ENCODE measurements around the gene SPAG17. TPM values are rescaled to one million over a fixed set of nuclear protein-coding genes. Genes with fewer than 3 reads are reported as not detected.

Gene SPAG17
- total and polyA plus RNA-seq, 2 of the 13 experiments (the other 11 are each of a cell fraction or from before 2014, with no cell fraction given): not detected

DNA sequence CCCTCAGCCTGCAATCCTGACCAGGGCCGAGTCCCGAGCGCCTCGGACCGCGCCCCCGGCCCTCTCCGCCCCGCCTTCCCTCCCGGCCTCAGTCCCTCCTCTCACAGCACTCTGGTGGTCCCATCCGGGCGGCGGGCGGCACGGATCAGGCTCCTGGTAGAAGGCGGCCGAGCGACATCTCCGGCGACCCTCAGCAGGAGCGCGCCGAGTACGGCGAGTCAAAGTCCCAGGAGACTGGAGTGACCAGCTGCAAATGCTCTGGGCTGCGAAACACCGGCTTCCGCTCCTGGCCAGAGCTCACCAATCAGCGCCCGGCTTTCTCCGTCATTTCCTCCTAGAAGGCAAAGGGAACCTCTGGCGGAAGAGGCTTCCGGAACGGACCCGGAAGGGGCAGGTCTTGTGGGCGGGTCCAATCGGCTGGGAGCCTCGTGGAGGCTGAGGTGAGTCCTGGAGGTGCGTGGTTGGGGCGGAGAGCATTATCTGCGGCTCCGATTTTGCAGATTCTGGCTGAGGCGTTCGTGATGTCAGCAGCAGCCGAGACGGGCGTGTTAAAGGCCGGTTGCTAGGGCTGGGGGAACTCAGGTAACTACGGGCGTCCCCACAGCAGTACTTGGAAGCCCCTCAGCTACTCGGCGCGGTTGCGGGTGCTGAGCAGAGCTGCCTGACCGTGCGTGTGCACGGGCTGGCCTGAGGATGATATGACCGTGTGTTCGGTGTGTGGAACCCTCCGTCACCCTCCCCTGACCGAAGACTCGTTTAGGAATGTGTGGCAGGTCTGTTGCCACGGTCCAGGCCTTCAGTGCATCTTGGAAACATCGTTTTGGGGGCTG lies 255.5 kb downstream of the SPAG17 start, which contains the start of the genes GDAP2 and WDR3 (continued):
- TF ChIP-seq ZBTB3 (CRISPR knock-in tag; IDR thresholded peaks at IDR 0.05; ENCODE audit: borderline replicate concordance, low read depth): no peak; the same call in 1 of the 2 replicates
- no peak for TF ChIP-seq AHR (CRISPR knock-in tag; IDR thresholded peaks at IDR 0.05)
- TF ChIP-seq, protein P1, sequence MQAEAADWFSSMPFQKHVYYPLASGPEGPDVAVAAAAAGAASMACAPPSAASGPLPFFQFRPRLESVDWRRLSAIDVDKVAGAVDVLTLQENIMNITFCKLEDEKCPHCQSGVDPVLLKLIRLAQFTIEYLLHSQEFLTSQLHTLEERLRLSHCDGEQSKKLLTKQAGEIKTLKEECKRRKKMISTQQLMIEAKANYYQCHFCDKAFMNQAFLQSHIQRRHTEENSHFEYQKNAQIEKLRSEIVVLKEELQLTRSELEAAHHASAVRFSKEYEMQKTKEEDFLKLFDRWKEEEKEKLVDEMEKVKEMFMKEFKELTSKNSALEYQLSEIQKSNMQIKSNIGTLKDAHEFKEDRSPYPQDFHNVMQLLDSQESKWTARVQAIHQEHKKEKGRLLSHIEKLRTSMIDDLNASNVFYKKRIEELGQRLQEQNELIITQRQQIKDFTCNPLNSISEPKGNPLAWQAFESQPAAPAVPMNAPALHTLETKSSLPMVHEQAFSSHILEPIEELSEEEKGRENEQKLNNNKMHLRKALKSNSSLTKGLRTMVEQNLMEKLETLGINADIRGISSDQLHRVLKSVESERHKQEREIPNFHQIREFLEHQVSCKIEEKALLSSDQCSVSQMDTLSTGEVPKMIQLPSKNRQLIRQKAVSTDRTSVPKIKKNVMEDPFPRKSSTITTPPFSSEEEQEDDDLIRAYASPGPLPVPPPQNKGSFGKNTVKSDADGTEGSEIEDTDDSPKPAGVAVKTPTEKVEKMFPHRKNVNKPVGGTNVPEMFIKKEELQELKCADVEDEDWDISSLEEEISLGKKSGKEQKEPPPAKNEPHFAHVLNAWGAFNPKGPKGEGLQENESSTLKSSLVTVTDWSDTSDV (CRISPR knock-in tag; IDR thresholded peaks at IDR 0.05): peak; percentile 78; the same call in 1 of the 2 replicates
- no peak for TF ChIP-seq MLLT10 (CRISPR knock-in tag; IDR thresholded peaks at IDR 0.05)
- TF ChIP-seq, protein P2, sequence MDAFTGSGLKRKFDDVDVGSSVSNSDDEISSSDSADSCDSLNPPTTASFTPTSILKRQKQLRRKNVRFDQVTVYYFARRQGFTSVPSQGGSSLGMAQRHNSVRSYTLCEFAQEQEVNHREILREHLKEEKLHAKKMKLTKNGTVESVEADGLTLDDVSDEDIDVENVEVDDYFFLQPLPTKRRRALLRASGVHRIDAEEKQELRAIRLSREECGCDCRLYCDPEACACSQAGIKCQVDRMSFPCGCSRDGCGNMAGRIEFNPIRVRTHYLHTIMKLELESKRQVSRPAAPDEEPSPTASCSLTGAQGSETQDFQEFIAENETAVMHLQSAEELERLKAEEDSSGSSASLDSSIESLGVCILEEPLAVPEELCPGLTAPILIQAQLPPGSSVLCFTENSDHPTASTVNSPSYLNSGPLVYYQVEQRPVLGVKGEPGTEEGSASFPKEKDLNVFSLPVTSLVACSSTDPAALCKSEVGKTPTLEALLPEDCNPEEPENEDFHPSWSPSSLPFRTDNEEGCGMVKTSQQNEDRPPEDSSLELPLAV (CRISPR knock-in tag; conservative IDR thresholded peaks at IDR 0.05; ENCODE audit: low read depth): no peak
- peak; percentile 64; the same call in 1 of the 2 replicates for TF ChIP-seq POGZ (CRISPR knock-in tag; IDR thresholded peaks at IDR 0.05)
- no peak for TF ChIP-seq THYN1 (CRISPR knock-in tag; IDR thresholded peaks at IDR 0.05; ENCODE audit: borderline replicate concordance, low read depth)
- TF ChIP-seq MAF1 (CRISPR knock-in tag; IDR thresholded peaks at IDR 0.05; ENCODE audit: borderline replicate concordance): no peak
- peak; percentile 58; the same call in 1 of the 2 replicates for TF ChIP-seq ZNF546 (CRISPR knock-in tag; conservative IDR thresholded peaks at IDR 0.05)
- no peak for TF ChIP-seq NONO (IDR thresholded peaks at IDR 0.05)
- peak; percentile 61 for TF ChIP-seq NONO (CRISPR knock-in tag; conservative IDR thresholded peaks at IDR 0.05)
- TF ChIP-seq ZBTB7A (CRISPR knock-in tag; IDR thresholded peaks at IDR 0.05): no peak
- no peak for TF ChIP-seq BCL6 (CRISPR knock-in tag; IDR thresholded peaks at IDR 0.05)
- peak; percentile 46; the same call in 1 of the 2 replicates for TF ChIP-seq KDM5B (CRISPR knock-in tag; IDR thresholded peaks at IDR 0.05; ENCODE audit: borderline replicate concordance)
- TF ChIP-seq, protein P3, sequence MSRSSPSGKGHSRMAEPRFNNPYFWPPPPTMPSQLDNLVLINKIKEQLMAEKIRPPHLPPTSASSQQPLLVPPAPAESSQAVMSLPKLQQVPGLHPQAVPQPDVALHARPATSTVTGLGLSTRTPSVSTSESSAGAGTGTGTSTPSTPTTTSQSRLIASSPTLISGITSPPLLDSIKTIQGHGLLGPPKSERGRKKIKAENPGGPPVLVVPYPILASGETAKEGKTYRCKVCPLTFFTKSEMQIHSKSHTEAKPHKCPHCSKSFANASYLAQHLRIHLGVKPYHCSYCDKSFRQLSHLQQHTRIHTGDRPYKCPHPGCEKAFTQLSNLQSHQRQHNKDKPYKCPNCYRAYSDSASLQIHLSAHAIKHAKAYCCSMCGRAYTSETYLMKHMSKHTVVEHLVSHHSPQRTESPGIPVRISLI (CRISPR knock-in tag; IDR thresholded peaks at IDR 0.05; ENCODE audit: borderline replicate concordance): no peak
- TF ChIP-seq TCF7L2 (IDR thresholded peaks at IDR 0.05; ENCODE audit: low read depth, low read length): no peak
- no peak for TF ChIP-seq SOX6 (IDR thresholded peaks at IDR 0.05)
- TF ChIP-seq SOX6 (CRISPR knock-in tag; IDR thresholded peaks at IDR 0.05): no peak
- TF ChIP-seq ZNF383 (CRISPR knock-in tag; IDR thresholded peaks at IDR 0.05; ENCODE audit: borderline replicate concordance): peak; percentile 83; the same call in 1 of the 2 replicates
- TF ChIP-seq CCDC6 (CRISPR knock-in tag; IDR thresholded peaks at IDR 0.05): 0 out of 2 replicates have a peak, but pooled peaks have one; percentile 44
- 0 out of 2 replicates have a peak, but pooled peaks have one; percentile 27 for TF ChIP-seq ZNF678 (CRISPR knock-in tag; IDR thresholded peaks at IDR 0.05)
- peak; percentile 78 for TF ChIP-seq TAF1 (CRISPR knock-in tag; IDR thresholded peaks at IDR 0.05)
- 0 out of 2 replicates have a peak, but pooled peaks have one; percentile 70 for TF ChIP-seq ZNF790 (CRISPR knock-in tag; IDR thresholded peaks at IDR 0.05; ENCODE audit: borderline replicate concordance)
- TF ChIP-seq KDM5A (IDR thresholded peaks at IDR 0.05; ENCODE audit: borderline replicate concordance, low read length): peak; percentile 45
- TF ChIP-seq ZMYM4 (CRISPR knock-in tag; IDR thresholded peaks at IDR 0.05): peak; percentile 89
- peak; percentile 85 for TF ChIP-seq DMAP1 (CRISPR knock-in tag; IDR thresholded peaks at IDR 0.05)
